Lower leg skin (tissue), 3 donors: ENCODE results near the gene LNP1.

Experiments used
- POLR2A ChIP-seq, 2 donors: fragments of 450-650 bp; IDR thresholded peaks; one replicate each; pipeline ENCODE4 v1.6.1; 2016 to 2017; ENCODE audit warnings: antibody characterized with exemption in 2 of 2, mild to moderate bottlenecking in 1 of 2, moderate library complexity in 1 of 2
- TF ChIP-seq, protein P1 (sequence below), 3 donors: fragments of 450-650 bp; IDR thresholded peaks; one replicate each; pipeline ENCODE4 v1.5.1; 2016; ENCODE audit warnings: antibody characterized with exemption in 3 of 3, mild to moderate bottlenecking in 3 of 3, moderate library complexity in 2 of 3

DNA sequence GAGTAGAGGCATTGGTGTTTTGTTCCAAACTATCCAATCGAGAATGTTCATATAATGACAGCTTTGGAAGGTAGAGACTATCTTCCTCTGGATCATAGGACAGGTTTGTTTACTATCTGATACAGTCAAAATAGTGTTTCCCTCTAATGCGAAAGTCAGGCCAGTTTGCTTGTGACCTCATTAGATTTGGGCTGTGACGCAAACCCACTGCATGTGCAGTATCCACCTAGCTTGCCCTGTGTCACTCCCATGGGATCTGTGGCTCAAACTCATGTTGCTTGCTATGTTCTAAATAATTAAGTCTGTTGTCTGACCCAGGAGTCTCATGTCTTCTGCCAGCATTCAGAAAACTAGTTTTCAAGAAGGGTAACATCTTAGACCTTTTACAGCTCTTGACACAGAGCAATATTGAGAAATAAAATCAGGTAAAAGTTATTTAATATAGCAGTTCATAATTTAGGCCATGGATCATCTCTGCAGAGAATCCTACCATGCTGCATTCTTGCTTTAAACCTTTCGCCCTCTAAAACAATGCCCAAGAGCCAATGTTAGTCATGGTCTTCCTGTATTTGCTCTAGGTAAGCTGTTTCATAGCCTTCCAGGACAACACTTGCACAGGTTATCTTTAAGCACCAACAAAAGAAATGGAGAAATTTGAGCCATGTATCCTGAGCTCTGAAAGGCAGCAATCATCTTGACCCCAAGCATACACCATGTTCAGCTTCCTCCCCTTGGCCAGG is 40.4 kb upstream of the LNP1 start:
- TF ChIP-seq, protein P1, sequence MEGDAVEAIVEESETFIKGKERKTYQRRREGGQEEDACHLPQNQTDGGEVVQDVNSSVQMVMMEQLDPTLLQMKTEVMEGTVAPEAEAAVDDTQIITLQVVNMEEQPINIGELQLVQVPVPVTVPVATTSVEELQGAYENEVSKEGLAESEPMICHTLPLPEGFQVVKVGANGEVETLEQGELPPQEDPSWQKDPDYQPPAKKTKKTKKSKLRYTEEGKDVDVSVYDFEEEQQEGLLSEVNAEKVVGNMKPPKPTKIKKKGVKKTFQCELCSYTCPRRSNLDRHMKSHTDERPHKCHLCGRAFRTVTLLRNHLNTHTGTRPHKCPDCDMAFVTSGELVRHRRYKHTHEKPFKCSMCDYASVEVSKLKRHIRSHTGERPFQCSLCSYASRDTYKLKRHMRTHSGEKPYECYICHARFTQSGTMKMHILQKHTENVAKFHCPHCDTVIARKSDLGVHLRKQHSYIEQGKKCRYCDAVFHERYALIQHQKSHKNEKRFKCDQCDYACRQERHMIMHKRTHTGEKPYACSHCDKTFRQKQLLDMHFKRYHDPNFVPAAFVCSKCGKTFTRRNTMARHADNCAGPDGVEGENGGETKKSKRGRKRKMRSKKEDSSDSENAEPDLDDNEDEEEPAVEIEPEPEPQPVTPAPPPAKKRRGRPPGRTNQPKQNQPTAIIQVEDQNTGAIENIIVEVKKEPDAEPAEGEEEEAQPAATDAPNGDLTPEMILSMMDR (IDR thresholded peaks at IDR 0.05) = no peak
- TF ChIP-seq POLR2A (IDR thresholded peaks at IDR 0.05) = no peak
